Measurements from ENCODE around the gene EML3. TPM values are rescaled to one million over a fixed set of nuclear protein-coding genes. Genes with fewer than 3 reads are reported as not detected.
A peak's percentile ranks its signal among the peaks of the same experiment; 100 is the strongest.

Gene EML3
- total and polyA plus RNA-seq, 2 of the 13 experiments (the other 11 are each of a cell fraction or from before 2014, with no cell fraction given), result 10.6 to 12.3 TPM

DNA sequence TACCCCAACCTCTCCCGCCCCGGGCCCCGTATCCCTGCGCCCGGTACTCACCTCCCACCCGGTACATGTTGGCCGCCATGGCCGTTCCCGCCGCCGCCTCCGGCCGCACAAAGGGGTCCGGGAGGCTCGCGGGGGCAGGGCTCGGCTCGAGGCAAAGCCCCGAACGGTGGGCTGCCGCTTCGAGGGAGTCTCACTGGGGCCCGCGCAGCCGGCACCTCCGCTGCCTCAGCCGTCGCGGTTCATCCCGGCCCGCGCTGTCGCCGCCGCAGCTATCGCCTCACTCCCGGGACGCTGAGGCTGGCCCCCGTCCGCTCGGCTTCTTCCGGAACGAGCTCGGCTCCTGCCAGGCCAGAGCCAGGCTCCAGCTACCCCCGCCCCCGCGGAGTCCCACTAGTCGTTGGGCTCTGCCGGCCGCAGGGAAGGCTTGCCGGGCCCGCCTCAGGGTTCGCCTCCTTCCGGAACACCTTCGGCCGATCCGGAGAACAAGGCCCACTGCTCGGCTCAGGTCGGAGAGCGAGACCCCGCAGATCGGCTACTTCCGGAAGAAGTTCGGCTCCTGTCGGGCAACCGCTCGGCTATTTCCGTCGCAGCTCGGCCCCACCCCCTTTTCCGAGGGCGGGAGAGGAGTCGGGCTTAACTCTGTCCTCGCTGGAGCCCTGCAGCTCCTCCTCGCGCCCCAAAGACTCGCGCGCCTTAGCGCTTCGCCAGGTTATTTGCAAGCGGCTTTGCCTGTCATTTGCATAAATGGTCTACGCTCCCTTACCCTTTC is 11.0 kb downstream of the EML3 start, which contains the start of gene MTA2 (continued):
- no peak for TF ChIP-seq NR2F1 (CRISPR knock-in tag; IDR thresholded peaks at IDR 0.05)
- TF ChIP-seq AHR (CRISPR knock-in tag; IDR thresholded peaks at IDR 0.05), result no peak
- TF ChIP-seq ZMAT3 (CRISPR knock-in tag; conservative IDR thresholded peaks at IDR 0.05), result no peak
- TF ChIP-seq, protein P1, sequence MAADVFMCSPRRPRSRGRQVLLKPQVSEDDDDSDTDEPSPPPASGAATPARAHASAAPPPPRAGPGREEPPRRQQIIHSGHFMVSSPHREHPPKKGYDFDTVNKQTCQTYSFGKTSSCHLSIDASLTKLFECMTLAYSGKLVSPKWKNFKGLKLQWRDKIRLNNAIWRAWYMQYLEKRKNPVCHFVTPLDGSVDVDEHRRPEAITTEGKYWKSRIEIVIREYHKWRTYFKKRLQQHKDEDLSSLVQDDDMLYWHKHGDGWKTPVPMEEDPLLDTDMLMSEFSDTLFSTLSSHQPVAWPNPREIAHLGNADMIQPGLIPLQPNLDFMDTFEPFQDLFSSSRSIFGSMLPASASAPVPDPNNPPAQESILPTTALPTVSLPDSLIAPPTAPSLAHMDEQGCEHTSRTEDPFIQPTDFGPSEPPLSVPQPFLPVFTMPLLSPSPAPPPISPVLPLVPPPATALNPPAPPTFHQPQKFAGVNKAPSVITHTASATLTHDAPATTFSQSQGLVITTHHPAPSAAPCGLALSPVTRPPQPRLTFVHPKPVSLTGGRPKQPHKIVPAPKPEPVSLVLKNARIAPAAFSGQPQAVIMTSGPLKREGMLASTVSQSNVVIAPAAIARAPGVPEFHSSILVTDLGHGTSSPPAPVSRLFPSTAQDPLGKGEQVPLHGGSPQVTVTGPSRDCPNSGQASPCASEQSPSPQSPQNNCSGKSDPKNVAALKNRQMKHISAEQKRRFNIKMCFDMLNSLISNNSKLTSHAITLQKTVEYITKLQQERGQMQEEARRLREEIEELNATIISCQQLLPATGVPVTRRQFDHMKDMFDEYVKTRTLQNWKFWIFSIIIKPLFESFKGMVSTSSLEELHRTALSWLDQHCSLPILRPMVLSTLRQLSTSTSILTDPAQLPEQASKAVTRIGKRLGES (CRISPR knock-in tag; IDR thresholded peaks at IDR 0.05; ENCODE audit: borderline replicate concordance), result no peak
- TF ChIP-seq PITX1 (CRISPR knock-in tag; IDR thresholded peaks at IDR 0.05), result no peak
- TF ChIP-seq MTF1 (CRISPR knock-in tag; IDR thresholded peaks at IDR 0.05), result no peak
- no peak; the same call in 1 of the 2 replicates for TF ChIP-seq ZSCAN22 (CRISPR knock-in tag; IDR thresholded peaks at IDR 0.05)
- TF ChIP-seq, protein P2, sequence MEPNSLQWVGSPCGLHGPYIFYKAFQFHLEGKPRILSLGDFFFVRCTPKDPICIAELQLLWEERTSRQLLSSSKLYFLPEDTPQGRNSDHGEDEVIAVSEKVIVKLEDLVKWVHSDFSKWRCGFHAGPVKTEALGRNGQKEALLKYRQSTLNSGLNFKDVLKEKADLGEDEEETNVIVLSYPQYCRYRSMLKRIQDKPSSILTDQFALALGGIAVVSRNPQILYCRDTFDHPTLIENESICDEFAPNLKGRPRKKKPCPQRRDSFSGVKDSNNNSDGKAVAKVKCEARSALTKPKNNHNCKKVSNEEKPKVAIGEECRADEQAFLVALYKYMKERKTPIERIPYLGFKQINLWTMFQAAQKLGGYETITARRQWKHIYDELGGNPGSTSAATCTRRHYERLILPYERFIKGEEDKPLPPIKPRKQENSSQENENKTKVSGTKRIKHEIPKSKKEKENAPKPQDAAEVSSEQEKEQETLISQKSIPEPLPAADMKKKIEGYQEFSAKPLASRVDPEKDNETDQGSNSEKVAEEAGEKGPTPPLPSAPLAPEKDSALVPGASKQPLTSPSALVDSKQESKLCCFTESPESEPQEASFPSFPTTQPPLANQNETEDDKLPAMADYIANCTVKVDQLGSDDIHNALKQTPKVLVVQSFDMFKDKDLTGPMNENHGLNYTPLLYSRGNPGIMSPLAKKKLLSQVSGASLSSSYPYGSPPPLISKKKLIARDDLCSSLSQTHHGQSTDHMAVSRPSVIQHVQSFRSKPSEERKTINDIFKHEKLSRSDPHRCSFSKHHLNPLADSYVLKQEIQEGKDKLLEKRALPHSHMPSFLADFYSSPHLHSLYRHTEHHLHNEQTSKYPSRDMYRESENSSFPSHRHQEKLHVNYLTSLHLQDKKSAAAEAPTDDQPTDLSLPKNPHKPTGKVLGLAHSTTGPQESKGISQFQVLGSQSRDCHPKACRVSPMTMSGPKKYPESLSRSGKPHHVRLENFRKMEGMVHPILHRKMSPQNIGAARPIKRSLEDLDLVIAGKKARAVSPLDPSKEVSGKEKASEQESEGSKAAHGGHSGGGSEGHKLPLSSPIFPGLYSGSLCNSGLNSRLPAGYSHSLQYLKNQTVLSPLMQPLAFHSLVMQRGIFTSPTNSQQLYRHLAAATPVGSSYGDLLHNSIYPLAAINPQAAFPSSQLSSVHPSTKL (CRISPR knock-in tag; IDR thresholded peaks at IDR 0.05), result peak; percentile 15; the same call in 1 of the 2 replicates
- TF ChIP-seq, protein P3, sequence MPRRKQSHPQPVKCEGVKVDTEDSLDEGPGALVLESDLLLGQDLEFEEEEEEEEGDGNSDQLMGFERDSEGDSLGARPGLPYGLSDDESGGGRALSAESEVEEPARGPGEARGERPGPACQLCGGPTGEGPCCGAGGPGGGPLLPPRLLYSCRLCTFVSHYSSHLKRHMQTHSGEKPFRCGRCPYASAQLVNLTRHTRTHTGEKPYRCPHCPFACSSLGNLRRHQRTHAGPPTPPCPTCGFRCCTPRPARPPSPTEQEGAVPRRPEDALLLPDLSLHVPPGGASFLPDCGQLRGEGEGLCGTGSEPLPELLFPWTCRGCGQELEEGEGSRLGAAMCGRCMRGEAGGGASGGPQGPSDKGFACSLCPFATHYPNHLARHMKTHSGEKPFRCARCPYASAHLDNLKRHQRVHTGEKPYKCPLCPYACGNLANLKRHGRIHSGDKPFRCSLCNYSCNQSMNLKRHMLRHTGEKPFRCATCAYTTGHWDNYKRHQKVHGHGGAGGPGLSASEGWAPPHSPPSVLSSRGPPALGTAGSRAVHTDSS (CRISPR knock-in tag; conservative IDR thresholded peaks at IDR 0.05), result no peak
- no peak for TF ChIP-seq KLF6 (CRISPR knock-in tag; IDR thresholded peaks at IDR 0.05)
- peak; percentile 62; the same call in 1 of the 2 replicates for TF ChIP-seq ZNF331 (CRISPR knock-in tag; IDR thresholded peaks at IDR 0.05)
- peak; percentile 51; the same call in 1 of the 2 replicates for TF ChIP-seq SALL1 (CRISPR knock-in tag; IDR thresholded peaks at IDR 0.05)
- no peak; the same call in 1 of the 2 replicates for TF ChIP-seq SMAD3 (CRISPR knock-in tag; IDR thresholded peaks at IDR 0.05)
- TF ChIP-seq, protein P4, sequence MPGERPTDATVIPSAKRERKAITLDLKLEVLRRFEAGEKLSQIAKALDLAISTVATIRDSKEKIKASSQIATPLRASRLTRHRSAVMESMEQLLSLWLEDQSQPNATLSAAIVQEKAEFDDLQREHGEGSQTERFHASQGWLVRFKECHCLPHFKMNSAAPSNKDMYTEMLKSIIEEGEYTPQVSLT (CRISPR knock-in tag; IDR thresholded peaks at IDR 0.05; ENCODE audit: borderline replicate concordance, low read depth), result no peak
- TF ChIP-seq ZKSCAN8 (CRISPR knock-in tag; IDR thresholded peaks at IDR 0.05; ENCODE audit: borderline replicate concordance), result no peak
- TF ChIP-seq ZNF674 (CRISPR knock-in tag; IDR thresholded peaks at IDR 0.05; ENCODE audit: low read depth), result no peak
- TF ChIP-seq, protein P5, sequence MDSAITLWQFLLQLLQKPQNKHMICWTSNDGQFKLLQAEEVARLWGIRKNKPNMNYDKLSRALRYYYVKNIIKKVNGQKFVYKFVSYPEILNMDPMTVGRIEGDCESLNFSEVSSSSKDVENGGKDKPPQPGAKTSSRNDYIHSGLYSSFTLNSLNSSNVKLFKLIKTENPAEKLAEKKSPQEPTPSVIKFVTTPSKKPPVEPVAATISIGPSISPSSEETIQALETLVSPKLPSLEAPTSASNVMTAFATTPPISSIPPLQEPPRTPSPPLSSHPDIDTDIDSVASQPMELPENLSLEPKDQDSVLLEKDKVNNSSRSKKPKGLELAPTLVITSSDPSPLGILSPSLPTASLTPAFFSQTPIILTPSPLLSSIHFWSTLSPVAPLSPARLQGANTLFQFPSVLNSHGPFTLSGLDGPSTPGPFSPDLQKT (CRISPR knock-in tag; IDR thresholded peaks at IDR 0.05; ENCODE audit: borderline replicate concordance), result no peak
- TF ChIP-seq, protein P6, sequence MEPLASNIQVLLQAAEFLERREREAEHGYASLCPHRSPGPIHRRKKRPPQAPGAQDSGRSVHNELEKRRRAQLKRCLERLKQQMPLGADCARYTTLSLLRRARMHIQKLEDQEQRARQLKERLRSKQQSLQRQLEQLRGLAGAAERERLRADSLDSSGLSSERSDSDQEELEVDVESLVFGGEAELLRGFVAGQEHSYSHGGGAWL (CRISPR knock-in tag; IDR thresholded peaks at IDR 0.05), result peak; percentile 79

Data from HepG2 (cell line).